ENCODE results near the gene URGCP. TPM values are rescaled to one million over a fixed set of nuclear protein-coding genes. Genes with fewer than 3 reads are reported as not detected.
"Not testable (repeated sequence)": the region's sequence is repeated elsewhere in the genome, so short reads cannot be mapped to it uniquely, and the experiment has no call there.

Gene URGCP
- total RNA-seq, 1 experiment from 2014 or later = 38.3 TPM

- Histone ChIP-seq H3K9me3 (no peaks in the 10 kb centered on the region), H3K4me3 (no peak overlapping the region), H3K27me3 (no peaks in the 10 kb centered on the region), H3K36me3 (no peaks in the 10 kb centered on the region)
- no peak for DNase-seq
Measured at GRCh38 chr7:43927810-43928209, 21.4 kb upstream of the URGCP start.

GRCh38 chr7:43926798-43927123 lies 20.4 kb upstream of the URGCP start:
- Histone ChIP-seq H3K27me3 (no peaks in the 10 kb centered on the region), H3K36me3 (no peaks in the 10 kb centered on the region), H3K9me3 (no peaks in the 10 kb centered on the region), H3K4me3 (peak overlapping the region; percentile 73)
- DNase-seq = no peak

- H3K27me3 ChIP-seq = no peaks in the 10 kb centered on the region
- DNase-seq = peak; percentile 79
- peak within 1 kb of the TSS; percentile 73 for H3K4me3 ChIP-seq
- H3K9me3 ChIP-seq = no peaks in the 10 kb centered on the region
- no peaks in the 10 kb centered on the region for H3K36me3 ChIP-seq
Measured at GRCh38 chr7:43925984-43926797, 19.8 kb upstream of the URGCP start, which contains the start of gene UBE2D4. UBE2D4 (plus strand) TSS chr7:43926436; CDS start chr7:43926533, 97 bp downstream.

- no peak for DNase-seq
- no peak overlapping the region for H3K4me3 ChIP-seq
- no peaks in the 10 kb centered on the region for H3K36me3 ChIP-seq
- no peaks in the 10 kb centered on the region for H3K9me3 ChIP-seq
- no peaks in the 10 kb centered on the region for H3K27me3 ChIP-seq
Measured at GRCh38 chr7:43922726-43923125, 16.3 kb upstream of the URGCP start.

- no peak overlapping the region for H3K4me3 ChIP-seq
- H3K36me3 ChIP-seq = no peaks in the 10 kb centered on the region
- no peak for DNase-seq
- H3K9me3 ChIP-seq = no peaks in the 10 kb centered on the region
- no peaks in the 10 kb centered on the region for H3K27me3 ChIP-seq
Measured at GRCh38 chr7:43921423-43921822, 15.0 kb upstream of the URGCP start.

- no peak for DNase-seq
- H3K36me3 ChIP-seq = no peaks in the 10 kb centered on the region
- H3K27me3 ChIP-seq = no peaks in the 10 kb centered on the region
- no peak overlapping the region for H3K4me3 ChIP-seq
- peaks cover 2% of the 10 kb centered on the region; the same call in 1 of the 2 replicates for H3K9me3 ChIP-seq
Measured at GRCh38 chr7:43915907-43916306, 9.5 kb upstream of the URGCP start.

- no peaks in the 10 kb centered on the region for H3K36me3 ChIP-seq
- no peak for DNase-seq
- H3K27me3 ChIP-seq = no peaks in the 10 kb centered on the region
- peaks cover 2% of the 10 kb centered on the region; the same call in 1 of the 2 replicates for H3K9me3 ChIP-seq
- H3K4me3 ChIP-seq = no peak overlapping the region
Measured at GRCh38 chr7:43914795-43915194, 8.4 kb upstream of the URGCP start.

GRCh38 chr7:43905956-43906330 lies 453 bp downstream of the URGCP start:
- no peaks in the 10 kb centered on the region for H3K9me3 ChIP-seq
- DNase-seq = peak; percentile 45
- no peaks in the 10 kb centered on the region for H3K27me3 ChIP-seq
- H3K4me3 ChIP-seq = peak overlapping the region; percentile 63
- H3K36me3 ChIP-seq = peaks cover 28% of the 10 kb centered on the region

- H3K4me3 ChIP-seq = peak overlapping the region; percentile 63
- H3K27me3 ChIP-seq = no peaks in the 10 kb centered on the region
- H3K36me3 ChIP-seq = peaks cover 34% of the 10 kb centered on the region
- peak; percentile 88 for DNase-seq
- H3K9me3 ChIP-seq = no peaks in the 10 kb centered on the region
Measured at GRCh38 chr7:43905209-43905946, 1.0 kb downstream of the URGCP start.

- DNase-seq = no peak
- no peaks in the 10 kb centered on the region for H3K9me3 ChIP-seq
Measured at GRCh38 chr7:43904533-43905208, 1.7 kb downstream of the URGCP start.

GRCh38 chr7:43902542-43903054 lies 3.8 kb downstream of the URGCP start:
- Histone ChIP-seq H3K27me3 (no peaks in the 10 kb centered on the region), H3K36me3 (peaks cover 38% of the 10 kb centered on the region), H3K4me3 (no peak overlapping the region), H3K9me3 (no peaks in the 10 kb centered on the region)
- no peak for DNase-seq

More at GRCh38 chr7:43904533-43905208, 1.7 kb downstream of the URGCP start:
- peak overlapping the region; percentile 63 for H3K4me3 ChIP-seq
- no peaks in the 10 kb centered on the region for H3K27me3 ChIP-seq
- peaks cover 34% of the 10 kb centered on the region for H3K36me3 ChIP-seq

- H3K9me3 ChIP-seq, DNase-seq, H3K27me3 ChIP-seq, H3K4me3 ChIP-seq: not testable (repeated sequence)
- peaks cover 41% of the 10 kb centered on the region for H3K36me3 ChIP-seq
Measured at GRCh38 chr7:43898571-43898970, 7.8 kb downstream of the URGCP start.

GRCh38 chr7:43895847-43896415 lies 10.5 kb downstream of the URGCP start:
- DNase-seq = no peak
- Histone ChIP-seq H3K27me3 (no peaks in the 10 kb centered on the region), H3K36me3 (peaks cover 20% of the 10 kb centered on the region)

GRCh38 chr7:43891069-43891955 lies 15.1 kb downstream of the URGCP start:
- H3K9me3 ChIP-seq = 0 out of 2 replicates have a peak, but pooled peaks cover 3% of the 10 kb centered on the region
- H3K4me3 ChIP-seq = no peak overlapping the region
- peaks cover 18% of the 10 kb centered on the region for H3K36me3 ChIP-seq
- no peak for DNase-seq
- H3K27me3 ChIP-seq = no peaks in the 10 kb centered on the region

More at GRCh38 chr7:43895847-43896415, 10.5 kb downstream of the URGCP start:
- H3K4me3 ChIP-seq = no peak overlapping the region
- H3K9me3 ChIP-seq = 0 out of 2 replicates have a peak, but pooled peaks cover 3% of the 10 kb centered on the region

- H3K36me3 ChIP-seq = peaks cover 21% of the 10 kb centered on the region
- no peaks in the 10 kb centered on the region for H3K9me3 ChIP-seq
- no peak for DNase-seq
Measured at GRCh38 chr7:43890468-43890867, 15.9 kb downstream of the URGCP start.

More at GRCh38 chr7:43890468-43890867, 15.9 kb downstream of the URGCP start:
- Histone ChIP-seq H3K27me3 (no peaks in the 10 kb centered on the region), H3K4me3 (no peak overlapping the region)
